Inflammatory macrophage treated with lipopolysaccharide for 4 hours (primary cell): Measurements from ENCODE around the gene EIF3C.
"Not testable (repeated sequence)": the region's sequence is repeated elsewhere in the genome, so short reads cannot be mapped to it uniquely, and the experiment has no call there.

Source experiments
- DNase-seq: peaks from one replicate; pipeline ENCODE4 v3.0.0-alpha.2; 2020

Gene EIF3C, protein sequence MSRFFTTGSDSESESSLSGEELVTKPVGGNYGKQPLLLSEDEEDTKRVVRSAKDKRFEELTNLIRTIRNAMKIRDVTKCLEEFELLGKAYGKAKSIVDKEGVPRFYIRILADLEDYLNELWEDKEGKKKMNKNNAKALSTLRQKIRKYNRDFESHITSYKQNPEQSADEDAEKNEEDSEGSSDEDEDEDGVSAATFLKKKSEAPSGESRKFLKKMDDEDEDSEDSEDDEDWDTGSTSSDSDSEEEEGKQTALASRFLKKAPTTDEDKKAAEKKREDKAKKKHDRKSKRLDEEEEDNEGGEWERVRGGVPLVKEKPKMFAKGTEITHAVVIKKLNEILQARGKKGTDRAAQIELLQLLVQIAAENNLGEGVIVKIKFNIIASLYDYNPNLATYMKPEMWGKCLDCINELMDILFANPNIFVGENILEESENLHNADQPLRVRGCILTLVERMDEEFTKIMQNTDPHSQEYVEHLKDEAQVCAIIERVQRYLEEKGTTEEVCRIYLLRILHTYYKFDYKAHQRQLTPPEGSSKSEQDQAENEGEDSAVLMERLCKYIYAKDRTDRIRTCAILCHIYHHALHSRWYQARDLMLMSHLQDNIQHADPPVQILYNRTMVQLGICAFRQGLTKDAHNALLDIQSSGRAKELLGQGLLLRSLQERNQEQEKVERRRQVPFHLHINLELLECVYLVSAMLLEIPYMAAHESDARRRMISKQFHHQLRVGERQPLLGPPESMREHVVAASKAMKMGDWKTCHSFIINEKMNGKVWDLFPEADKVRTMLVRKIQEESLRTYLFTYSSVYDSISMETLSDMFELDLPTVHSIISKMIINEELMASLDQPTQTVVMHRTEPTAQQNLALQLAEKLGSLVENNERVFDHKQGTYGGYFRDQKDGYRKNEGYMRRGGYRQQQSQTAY

GRCh38 chr16:28711220-28712083 lies at the start of gene EIF3C:
Gene EIF3C, plus strand, starts transcription at chr16:28711464. Its CDS starts 223 bp downstream, at chr16:28711687.
- DNase-seq: not testable (repeated sequence)

DNA sequence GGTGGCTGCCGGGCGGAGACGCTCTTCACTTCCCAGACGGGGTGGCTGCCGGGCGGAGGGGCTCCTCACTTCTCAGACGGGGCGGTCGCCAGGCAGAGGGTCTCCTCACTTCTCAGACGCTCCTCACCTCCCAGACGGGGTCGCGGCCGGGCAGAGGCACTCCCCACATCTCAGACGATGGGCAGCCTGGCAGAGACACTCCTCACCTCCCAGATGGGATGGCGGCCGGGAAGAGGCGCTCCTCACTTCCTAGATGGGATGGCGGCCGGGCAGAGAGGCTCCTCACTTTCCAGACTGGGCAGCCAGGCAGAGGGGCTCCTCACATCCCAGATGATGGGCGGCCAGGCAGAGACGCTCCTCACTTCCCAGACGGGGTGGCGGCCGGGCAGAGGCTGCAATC lies 45.0 kb upstream of the EIF3C start:
- not testable (repeated sequence) for DNase-seq

GRCh38 chr16:28667480-28667879 lies 43.8 kb upstream of the EIF3C start:
- DNase-seq: not testable (repeated sequence)

DNA sequence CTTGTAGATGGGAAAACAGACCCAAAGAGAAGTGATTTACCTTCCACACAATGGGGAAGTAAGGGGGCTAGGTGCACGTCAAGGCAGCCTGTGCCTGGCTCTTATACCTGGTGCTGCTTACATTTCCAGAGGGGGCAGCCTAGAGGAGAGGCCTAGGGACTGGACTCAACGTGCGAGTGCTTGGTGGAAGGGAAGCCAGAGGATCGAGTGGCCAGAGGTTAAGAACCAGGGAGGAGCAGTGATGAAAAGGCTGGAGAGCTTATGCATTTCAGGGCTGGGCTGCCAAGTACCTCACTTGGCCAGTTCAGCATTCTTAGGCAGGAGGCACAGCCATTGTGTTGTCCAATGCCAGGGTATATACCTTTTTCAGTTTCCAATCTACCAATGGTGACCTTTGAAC lies 43.1 kb upstream of the EIF3C start:
- DNase-seq: not testable (repeated sequence)

DNA sequence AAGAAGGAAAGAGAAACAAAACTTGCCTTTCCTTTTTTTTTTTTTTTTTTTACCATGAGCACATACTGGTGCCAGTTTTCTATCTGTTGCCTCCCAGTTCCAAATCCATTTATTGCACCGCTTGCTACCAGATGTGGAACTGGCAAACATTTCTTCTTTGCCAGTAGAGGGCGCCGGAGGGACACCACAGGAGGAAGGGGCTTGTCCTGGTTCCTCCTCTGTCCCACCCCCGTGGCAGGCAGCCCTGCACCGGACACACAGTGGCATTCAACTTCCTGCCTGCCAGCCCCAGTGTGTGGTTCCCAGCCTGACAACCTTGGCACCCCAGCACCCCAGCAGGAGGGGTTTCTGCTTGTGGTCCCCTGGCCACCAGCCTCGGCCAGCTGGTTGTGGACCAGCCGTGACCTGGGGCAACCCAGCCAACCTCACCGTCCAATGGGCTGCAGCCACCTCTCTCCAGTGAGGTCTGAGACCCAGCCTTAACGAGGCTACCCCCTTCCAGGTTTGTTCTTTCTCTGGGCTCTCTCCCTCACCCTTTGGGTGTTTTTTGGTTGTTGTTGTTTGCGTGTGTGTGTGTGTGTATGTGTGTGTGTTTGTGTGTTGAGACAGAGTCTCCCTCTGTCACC lies 22.8 kb upstream of the EIF3C start:
- DNase-seq: not testable (repeated sequence)

DNA sequence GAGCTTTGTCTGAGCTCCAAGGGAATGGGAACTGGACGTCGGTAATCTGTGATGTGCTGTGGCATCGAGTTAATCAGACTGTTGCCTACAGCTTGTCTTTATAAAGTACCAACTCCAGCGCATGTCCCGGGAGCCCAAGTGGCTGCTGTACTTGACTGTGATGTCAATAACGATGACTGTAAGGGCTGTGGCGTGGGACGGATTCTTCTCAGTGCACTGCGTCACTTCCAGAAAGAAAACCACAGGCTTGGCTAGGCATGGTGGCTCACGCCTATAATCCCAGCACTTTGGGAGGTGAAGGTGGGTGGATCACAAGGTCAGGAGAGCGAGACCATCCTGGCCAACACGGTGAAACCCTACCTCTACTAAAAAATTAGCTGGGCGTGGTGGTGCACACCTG lies 21.8 kb upstream of the EIF3C start:
- DNase-seq: not testable (repeated sequence)

DNA sequence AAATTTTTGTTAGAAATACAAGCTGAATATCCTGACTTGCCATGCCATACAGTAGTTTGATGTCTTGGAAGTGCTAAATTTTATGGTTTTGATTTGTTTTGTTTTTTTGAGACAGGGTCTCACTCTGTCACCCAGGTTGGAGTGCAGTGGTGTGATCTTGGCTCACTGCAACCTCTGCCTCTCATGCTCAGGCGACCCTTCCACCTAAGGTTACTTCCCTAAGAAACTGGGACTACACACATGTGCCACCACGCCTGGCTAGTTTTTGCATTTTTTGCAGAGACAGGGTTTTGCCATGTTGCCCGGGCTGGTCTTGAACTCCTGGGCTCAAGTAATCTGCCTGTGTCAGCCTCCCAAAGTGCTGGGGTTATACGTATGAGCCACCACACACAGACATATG lies 19.5 kb upstream of the EIF3C start:
- not testable (repeated sequence) for DNase-seq

GRCh38 chr16:28693257-28693950 lies 17.9 kb upstream of the EIF3C start:
- not testable (repeated sequence) for DNase-seq

DNA sequence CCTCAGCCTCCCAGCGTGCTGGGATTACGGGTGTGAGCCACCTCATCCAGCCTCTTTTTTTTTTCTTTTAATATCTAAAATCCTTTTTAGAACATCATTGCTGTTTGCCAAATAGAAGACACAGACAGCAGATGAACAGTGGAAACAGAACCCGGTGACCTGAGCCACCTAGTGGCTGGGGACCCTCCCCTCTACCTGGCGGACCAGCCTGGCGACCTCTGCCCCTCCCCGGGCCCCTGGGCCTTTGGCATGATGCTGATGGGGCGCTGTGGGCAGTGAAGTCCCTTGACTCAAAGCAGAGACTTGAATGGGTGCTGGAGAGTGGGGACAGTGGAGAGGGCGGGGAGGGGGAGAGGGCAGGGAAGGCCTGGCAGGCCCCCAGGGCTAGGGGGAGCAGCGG lies 11.5 kb upstream of the EIF3C start:
- DNase-seq: not testable (repeated sequence)

GRCh38 chr16:28700349-28700748 lies 10.9 kb upstream of the EIF3C start:
- not testable (repeated sequence) for DNase-seq

DNA sequence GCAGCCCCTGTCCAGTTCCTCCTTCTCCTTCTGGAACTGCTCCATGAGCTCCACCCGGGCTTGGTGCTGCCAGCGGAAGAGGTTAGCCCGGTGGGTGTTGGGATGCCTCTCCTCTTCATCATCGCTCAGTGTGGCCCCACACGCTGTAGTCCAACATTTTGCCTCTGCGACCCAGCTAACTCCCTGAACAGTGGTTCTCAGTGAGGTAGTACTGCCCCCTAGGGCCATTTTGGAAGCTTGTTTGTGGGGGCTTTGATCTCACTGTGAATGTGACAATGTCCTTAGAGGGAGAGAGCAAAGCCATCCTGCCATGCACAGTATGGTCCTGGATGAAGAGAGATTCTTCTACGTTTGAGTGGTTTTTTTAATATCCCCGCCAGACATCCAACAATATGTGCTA lies 9.9 kb upstream of the EIF3C start:
- DNase-seq: not testable (repeated sequence)

DNA sequence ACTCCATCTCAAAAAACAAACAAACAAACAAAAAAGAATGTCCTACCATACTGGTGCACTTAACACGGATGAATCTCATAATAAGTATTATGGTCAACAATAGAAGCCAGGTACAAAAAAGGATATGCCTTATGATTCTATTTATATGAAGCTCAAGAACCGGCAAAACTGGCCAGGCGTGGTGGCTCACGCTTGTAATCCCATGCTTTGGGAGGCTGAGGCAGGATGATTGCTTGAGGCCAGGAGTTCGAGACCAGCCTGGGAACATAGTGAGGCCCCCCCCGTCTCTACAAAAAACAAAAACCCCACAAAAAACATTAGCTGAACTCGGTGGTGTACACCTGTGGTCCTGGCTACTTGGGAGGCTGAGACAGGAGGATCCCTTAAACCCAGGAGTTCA lies 7.0 kb upstream of the EIF3C start:
- not testable (repeated sequence) for DNase-seq

DNA sequence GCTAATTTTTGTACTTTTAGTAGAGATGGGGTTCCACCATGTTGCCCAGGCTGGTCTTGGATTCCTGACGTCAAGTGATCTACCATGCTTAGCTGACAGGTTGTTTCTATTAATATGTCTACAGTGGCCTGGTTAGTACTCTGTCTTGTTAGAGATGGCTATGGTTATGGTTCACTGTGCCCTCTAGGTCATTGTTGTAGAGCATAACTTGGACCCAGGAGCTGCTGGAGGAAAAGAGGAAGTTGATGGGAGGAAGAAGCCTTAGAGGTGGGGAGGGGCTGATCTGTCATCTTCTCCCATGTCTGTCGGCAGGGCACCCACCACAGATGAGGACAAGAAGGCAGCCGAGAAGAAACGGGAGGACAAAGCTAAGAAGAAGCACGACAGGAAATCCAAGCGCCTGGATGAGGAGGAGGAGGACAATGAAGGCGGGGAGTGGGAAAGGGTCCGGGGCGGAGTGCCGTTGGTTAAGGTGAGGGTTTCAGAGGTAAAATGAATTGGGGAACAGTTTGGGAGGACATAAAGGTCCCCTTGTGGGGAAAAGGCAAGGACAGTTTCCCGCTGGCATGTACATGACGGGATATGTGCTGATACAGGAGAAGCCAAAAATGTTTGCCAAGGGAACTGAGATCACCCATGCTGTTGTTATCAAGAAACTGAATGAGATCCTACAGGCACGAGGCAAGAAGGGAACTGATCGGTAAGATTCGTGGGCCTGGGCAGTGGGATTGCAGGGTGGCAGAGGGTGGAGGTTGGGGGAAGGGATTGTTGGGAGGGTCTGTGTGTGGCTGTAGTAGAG lies 11.8 kb downstream of the EIF3C start:
- DNase-seq: not testable (repeated sequence)

- not testable (repeated sequence) for DNase-seq
Observed at GRCh38 chr16:28731253-28731652, 20.0 kb downstream of the EIF3C start.

DNA sequence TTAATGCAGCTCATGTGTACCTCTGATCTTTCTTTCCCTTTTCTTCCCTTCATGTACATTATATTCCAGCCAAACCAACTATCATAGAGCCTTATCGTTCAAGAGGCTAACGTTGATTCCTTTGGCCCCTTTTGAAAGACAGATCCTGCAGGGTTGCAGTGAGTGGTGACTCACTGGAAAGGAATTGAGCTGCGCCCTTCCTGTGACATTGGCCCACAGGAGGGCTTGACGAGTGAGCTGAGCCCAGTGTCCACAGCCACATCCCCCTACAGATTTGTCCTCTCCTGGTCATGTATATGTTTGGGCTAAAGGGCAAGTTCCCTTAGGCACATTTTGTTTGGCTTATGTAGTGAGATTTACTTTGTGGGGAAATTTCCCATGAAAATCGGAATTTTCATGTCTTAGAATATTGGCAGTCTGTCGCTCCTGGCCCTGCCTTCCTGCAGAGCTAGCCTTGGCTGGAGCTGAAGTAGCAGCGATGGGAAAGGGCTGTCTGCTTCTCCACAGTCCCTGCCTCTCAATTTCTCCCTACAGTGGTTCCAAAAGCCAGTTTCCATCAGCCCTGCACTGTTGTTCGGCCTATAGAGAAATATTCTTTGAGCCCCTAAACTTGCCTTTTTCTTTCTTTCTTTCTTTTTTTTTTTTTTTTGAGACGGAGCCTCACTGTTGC lies 21.3 kb downstream of the EIF3C start:
- not testable (repeated sequence) for DNase-seq

- not testable (repeated sequence) for DNase-seq
Observed at GRCh38 chr16:28739787-28740186, 28.5 kb downstream of the EIF3C start.

- DNase-seq: not testable (repeated sequence)
Observed at GRCh38 chr16:28740631-28741030, 29.4 kb downstream of the EIF3C start.

DNA sequence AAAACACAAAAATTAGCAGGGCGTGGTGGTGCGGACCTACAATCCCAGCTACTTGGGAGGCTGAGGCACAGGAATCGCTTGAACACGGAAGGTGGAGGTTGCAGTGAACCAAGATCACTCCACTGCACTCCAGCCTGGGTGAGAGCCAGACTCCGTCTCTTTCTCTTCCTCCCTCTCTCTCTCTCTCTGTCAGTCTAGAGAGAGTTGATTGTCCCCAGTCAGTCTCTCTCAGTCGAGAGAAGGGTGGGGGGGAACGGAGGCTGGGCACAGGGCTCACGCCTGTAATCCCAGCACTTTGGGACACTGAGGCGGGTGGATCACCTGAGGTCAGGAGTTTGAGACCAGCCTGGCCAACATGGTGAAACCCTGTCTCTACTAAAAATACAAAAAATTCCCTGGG lies 30.0 kb downstream of the EIF3C start:
- DNase-seq: not testable (repeated sequence)

DNA sequence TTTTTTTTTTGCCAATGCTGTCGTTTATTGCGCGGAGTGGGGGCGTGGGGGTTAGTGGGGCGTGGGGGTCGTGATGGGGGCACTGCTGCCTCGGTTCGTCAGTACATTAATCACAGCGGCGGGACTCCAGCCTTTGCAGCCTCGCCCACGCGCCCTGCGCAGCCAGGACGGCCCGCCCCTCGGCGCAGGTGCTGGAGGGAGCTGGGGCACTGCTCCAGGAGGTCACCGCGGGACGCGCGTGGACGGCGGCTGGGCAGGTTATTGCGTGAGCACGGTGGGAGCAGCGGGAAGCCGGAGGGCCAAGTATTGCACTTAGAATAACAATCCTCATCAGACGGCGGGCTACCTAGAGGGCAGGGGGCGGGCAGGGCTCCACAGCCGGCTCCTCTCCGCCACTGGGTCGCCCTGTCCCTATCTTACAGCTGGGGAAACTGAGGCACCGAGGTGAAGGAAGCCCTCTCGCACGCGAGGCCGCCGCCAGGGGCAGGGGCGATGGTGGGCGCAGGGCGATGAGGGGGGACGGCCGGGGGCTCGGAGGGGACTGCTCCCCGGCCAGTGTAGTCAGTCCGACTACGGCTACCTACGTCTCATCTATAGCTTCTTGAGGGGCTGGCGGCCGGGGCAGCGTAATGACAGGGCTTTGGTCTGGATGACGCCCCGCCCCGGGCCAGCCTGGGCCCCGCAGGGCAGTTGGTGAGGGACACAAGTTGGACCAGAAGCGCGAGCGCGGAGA lies 35.5 kb downstream of the EIF3C start:
- DNase-seq: not testable (repeated sequence)
